ENCODE results near the gene IGF1R.

IGF1R gene

GRCh38 chr15:98830034-98830634 lies 181.8 kb downstream of the IGF1R start:
- DNase-seq (ENCODE audit: low read depth), result no peak

- DNase-seq (ENCODE audit: low read depth), result no peak
Measured at GRCh38 chr15:98834976-98835375, 186.6 kb downstream of the IGF1R start.

- DNase-seq (ENCODE audit: low read depth), result no peak
Measured at GRCh38 chr15:98835876-98836275, 187.5 kb downstream of the IGF1R start.

GRCh38 chr15:98838387-98839259 lies 190.3 kb downstream of the IGF1R start:
- DNase-seq (ENCODE audit: low read depth), result no peak

DNA sequence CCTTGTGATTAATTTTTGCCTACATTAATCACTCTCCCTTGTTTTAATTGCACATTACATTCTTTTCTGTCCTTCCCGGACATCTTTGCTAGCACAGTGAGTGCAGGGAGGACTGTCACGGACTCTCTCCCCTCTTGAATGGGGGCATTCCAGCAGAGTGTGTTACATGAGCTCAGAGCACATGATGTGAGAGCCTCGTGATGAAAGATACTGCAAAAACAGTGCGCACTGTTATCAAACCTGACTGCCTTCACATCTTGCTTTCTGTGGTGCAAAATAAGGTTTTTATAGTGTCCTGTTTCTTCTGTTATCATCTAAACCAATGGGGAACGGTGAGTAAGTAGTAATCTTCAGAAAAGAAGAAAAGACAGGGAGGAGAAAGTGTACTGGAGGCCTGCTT lies 191.7 kb downstream of the IGF1R start:
- no peak for DNase-seq (ENCODE audit: low read depth)

DNA sequence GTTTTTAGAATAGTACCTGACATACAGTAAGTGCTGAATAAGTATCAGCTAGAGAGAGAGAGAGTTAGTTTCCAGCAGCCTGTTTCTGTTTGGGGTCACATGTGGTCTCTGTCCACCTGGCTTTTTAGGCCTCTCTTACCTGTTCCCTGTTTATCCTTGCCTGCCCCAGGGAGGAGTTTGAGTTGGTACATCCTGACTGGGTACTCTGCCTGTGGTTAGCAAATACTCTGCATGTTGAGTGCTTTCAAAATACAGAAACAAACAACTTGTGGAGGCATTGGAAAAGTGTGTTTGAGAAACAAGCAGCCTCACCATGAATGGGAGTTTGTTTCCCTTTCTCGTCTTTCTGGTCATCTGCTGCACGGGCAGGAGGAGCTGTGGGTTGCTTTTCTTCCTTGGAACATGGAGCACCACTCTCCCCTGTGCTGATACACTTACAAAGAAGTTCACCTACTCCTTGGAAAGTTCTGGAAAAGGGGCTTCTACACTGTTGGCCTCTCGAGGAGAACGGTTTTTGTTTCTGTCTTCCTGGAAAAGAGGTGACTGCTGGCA lies 193.2 kb downstream of the IGF1R start:
- no peak for DNase-seq (ENCODE audit: low read depth)

- DNase-seq (ENCODE audit: low read depth), result no peak
Measured at GRCh38 chr15:98842192-98842972, 194.0 kb downstream of the IGF1R start.

DNA sequence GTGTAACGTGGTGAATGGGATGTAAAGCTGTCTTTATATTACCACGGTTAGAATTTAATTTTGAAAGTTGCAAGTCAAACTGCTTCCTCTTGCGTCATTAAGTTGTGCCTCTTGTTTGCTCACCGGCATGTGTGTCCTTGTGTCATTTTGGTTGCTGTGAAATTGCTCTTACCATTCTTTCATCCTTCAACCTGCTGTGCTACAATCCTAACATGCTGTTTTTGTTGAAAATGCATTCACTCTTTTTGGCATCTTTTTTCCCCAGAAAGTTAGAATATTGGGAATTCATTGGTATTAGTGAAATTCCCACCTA lies 194.6 kb downstream of the IGF1R start:
- DNase-seq (ENCODE audit: low read depth), result no peak

- no peak for DNase-seq (ENCODE audit: low read depth)
Measured at GRCh38 chr15:98843844-98844243, 195.5 kb downstream of the IGF1R start.

GRCh38 chr15:98844261-98844660 lies 195.9 kb downstream of the IGF1R start:
- no peak for DNase-seq (ENCODE audit: low read depth)

- no peak for DNase-seq (ENCODE audit: low read depth)
Measured at GRCh38 chr15:98845138-98845884, 197.0 kb downstream of the IGF1R start.

- DNase-seq (ENCODE audit: low read depth), result peak; percentile 49
Measured at GRCh38 chr15:98850961-98851572, 202.7 kb downstream of the IGF1R start.

DNA sequence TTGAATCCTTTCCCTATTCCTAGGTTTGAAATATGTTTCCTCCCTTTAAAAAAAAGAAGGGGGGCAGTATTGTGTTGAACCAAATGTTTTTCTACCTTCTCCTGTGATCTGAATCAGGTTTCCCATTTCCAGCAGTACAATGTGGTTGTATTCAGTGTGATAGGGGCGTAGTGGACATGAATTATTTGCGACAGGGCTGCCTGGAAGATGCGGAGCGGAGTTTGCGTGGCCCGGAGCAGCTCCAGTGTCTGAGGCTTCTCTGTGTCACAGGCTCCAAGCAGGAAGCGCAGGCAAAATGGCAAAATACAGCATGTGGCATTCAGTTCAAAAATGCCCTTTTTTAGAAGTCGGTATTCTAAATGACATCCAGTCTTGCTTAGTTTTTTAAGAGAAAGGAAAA lies 204.8 kb downstream of the IGF1R start:
- peak; percentile 44 for DNase-seq (ENCODE audit: low read depth)

DNA sequence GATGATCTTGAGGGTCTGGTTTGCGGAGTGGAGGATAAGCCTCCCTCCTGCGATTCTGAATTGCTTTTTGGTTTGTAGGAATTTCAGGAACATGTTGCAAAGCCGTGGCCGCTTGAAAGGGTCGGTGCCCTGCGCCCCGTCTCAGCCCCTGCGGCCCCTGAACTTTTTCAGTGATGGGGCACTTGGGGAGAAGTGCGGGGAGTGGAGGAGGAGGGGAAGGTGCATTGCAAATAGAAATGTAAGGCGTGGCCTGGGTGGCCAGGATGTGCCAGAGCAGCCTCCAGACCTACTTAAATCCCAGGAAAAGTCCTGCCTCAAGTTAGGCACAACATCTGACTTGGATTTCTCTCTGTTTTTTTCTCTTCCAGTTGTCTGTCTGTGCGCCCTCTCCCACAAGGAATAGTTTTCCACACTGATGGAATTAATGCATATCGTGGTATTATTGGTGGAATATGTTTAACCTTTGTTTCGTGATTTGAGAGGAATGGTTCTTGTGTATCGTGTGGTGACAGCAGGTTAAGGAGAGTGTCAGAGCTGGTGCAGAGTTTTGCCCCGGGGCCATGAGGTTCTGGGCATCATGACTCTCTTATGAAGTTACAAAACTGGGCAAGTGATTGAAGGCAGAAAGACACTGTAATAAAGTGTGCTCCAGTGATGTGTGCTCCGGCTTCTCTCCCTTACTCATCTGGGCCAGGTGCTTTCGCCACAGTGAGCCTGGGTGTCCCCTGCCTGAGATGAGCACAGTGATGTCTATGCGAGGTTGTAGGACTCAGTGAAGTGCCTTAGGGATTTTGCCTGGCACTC lies 205.5 kb downstream of the IGF1R start:
- DNase-seq (ENCODE audit: low read depth), result no peak

DNA sequence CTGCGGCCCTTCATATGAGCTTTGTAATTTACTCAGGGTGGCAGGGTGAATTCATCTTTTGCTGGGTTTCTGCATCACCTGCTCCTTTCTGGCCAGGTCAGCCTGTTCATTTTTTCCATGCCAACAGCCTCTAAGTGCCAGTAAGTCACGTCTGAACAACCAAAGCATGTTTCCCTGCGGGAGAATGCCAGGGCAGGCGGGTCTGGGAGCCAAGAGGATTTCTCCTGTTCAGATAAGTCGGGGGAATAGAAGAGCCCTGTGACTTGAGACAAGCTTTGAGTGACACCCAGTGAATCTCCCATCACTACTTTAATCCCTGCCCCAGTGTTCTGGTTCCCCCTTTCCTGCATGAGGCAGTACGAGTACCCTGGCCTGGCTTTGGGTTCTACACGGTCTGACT lies 206.2 kb downstream of the IGF1R start:
- DNase-seq (ENCODE audit: low read depth), result no peak

DNA sequence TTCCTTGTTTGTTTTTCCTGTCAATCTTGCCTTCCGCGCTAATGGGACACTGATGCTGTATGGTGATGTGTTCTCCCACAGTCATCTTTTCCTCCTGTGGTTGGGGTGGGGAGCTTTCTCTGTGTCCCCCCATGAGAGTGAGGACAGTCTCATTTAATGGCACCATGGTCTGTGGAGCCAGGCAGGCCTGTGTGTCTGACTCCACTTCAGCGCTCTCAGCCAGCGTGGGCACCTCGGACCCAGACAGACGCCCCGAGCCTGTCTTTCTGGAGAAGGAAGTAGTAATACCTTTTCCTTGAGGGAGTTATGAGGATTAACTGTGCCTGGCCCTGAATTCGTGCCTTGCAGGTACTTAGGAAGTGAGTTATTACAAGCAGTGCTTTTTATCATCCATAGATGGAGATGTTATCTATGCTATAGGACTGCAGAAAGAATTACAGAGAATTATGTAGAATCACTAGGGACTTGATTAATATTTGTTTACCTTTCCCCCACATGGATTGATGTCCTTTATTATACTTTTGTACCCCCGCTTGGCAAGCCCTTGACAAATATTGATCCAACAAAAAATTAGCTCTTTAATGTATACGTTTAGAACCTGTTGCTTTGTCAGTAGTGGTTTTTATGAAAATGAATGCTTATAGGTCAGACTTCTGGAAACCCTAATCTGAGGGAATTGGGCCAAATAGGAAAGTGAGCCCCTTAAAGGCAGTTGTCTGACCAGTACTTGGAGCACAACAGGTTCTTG lies 206.9 kb downstream of the IGF1R start:
- DNase-seq (ENCODE audit: low read depth), result no peak

- no peak for DNase-seq (ENCODE audit: low read depth)
Measured at GRCh38 chr15:98855815-98856531, 207.6 kb downstream of the IGF1R start.

GRCh38 chr15:98856532-98856907 lies 208.2 kb downstream of the IGF1R start:
- no peak for DNase-seq (ENCODE audit: low read depth)

GRCh38 chr15:98858610-98859023 lies 210.3 kb downstream of the IGF1R start:
- no peak for DNase-seq (ENCODE audit: low read depth)

Measured in activated T-helper 1 cell treated with Interleukin-2 at 50 U/mL for 16 hours (primary cell).